Renal cortical epithelial cell (primary cell): ENCODE data around the gene CDH20. TPM values are rescaled to one million over a fixed set of nuclear protein-coding genes. Genes with fewer than 3 reads are reported as not detected.

Experiments
- DNase-seq: peaks from one replicate; pipeline ENCODE4 v3.0.0-alpha.2; 2011; ENCODE audit warnings: low read depth
- total RNA-seq: library from RNA; depleted of rRNA; stranded (reverse); fragments of >200 nt; gene quantifications from 2 replicates; pipeline ENCODE4 v1.2.3, GENCODE V29; 2014

CDH20 gene
- total RNA-seq, 1 donor from 2014 or later: not detected

DNA sequence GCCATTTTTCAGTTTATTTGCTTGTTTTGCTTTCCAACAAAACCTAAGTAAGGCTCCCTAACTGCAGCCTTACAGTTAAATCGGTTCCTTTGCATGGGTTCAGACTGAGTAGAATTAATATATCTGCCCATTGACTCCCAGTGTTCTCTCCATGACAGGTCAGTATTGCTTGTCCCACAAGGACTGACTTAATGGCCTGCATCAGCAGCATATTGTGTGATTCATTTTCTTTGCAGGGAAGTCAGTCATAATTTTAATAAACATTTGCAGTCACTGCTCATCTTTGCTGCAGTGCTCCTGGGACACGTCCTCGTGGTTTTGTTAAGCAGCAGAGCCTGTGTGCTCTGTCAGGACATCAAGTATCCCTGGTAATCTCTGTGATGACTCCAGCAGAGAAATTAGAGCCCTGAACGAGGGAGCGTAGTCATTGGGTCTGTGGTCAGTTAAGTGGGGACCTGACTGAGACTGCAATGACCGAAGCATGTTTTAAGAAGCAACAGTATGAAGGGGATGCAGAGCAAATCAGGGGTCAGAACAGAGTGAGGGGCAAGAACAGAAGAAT is 93.3 kb downstream of the CDH20 start:
- no peak for DNase-seq

DNA sequence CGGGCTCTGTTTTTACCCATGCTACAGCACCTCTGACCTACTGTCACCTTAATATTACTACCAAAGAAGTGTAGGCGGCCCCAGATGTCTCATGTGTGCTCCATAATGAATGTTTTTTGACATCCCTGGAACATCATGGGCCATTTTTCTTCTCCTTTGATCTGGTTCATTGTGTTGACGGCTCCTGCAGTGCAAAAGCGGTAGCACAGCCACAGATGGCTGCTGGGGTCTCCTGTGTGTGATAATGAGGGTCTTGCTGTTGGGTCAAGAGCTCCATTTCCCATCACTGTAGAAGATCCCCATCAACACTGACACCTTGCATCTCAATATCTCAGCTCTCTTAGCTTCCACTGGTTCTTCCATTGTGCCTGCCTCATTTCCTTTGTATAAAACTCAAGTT is 95.0 kb downstream of the CDH20 start:
- no peak for DNase-seq

DNA sequence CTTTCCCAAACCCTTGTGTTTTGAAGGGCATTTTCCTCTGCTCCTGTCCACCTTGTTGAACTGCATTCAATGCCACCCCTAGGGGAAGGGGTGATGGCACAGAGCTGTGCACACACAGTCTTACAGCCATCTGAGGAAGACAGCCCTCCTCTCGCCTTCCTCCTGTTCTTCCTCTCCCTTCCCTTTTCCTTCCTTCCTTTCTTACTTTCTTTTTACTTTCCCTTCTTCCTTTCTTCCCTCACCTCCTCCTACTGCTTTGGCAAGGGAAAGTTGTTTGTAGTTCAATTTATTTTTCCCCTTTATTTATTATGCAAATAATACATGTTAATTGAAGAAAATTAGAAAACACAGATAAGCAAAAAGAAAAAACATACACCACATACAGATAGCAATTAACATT is 99.4 kb downstream of the CDH20 start:
- DNase-seq: no peak

DNA sequence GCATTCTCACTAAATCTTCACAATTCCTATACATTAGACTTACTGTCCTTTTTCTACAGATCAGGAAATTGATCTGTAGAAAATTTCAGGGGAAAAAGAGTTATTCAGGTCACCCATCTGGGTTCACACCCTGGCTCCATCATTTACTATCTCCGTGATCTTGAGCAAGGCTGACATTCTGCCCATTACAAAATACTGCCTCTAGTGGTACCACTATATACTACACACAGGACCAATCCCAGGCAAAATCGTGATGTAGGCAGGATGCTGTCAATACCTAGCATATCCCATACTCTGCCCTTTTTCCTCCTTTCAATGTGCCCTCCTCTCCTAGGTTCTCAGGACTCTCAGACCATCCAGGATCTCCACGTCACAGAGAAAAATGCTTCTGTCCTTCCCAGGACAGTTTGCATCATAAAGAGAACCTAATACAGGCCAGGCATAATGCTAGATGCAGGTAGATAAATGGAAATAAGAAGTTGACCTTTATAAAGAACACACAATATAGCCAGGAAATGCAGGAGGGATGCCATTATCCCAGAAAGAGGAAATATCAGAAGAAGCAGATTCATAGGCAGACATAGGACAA is 101.9 kb downstream of the CDH20 start:
- DNase-seq: peak; percentile 9

DNA sequence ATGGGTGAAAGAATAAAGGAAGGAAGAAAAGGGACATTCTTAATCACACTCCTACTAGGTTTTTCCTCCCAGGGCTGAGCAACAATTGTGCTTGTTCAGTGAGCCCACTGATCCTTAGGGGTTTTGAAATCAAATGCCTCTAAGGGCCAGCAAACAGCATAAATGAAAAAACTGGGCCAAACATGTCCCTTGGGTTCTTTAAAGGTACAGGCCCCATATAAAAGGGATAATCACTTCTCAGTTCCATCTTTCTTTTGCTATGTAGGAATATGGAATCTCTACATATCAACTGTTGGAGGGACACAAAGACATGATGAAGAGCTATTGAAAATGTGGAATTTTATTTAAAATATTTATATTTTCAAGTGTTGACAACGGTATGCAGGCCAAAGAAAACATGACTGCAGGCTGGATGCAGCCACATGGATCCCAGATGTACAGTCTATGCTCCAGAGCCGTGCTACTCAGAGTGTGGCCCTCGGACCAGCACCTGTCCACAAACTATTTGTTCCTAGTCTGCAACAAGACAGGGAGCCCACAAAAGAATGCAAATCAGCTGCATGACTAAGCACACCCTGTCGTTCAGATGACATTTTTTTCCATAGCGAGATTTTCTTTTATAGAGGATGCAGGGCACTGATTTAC is 110.0 kb downstream of the CDH20 start:
- no peak for DNase-seq

DNA sequence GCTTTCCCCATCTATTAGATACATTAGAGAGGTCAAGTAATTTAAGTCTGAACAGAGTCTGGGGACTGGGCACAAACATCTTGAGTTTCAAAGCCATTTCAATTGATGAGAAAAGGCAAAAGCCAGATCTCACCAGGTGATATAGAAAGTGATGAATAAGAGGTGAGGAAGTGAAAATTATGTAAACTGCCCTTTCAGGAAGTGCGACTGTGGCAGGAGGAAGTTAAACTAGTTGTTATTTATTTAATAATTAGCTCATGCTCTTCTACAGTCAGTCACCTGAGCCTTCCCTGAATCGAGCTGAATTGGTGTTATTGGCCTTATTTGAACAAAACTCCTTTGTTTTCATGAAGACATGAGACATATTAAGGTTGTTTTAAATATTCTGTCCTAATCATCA is 115.1 kb downstream of the CDH20 start:
- DNase-seq: peak; percentile 25

DNA sequence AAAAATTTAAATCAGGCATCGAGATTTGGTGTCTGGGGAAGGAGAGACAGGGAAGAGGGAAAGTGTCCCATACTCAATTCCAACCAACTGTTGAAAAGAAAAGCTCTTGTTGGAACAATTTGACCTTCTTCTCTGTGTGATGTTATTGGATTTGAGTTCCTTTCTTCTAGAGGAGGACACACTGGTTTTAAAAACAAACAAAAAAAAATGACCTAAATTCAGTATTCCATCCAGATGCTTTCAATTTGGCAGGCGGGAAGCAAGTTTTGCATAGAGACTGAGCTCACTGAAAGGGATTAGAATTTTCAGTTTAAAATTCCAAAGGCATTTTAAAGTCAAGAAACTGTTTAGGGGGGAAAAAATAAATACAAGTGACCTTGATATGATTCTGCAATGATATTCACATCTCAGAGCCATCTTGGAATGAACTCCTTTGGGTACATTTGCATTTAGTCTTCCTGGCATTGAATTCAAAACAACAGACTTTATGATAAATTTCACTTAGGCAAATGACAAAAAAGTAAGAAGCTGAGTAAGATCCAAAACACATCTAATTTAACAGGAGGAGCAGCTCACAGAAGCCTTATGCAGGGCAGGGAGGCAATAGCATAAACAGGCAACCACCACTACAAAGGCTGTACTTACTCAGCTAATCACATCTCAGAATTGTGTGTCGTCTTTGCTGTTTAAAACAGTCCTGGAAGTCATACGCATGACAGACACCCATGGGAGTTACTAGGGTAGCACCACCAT is 126.8 kb downstream of the CDH20 start:
- no peak for DNase-seq

DNA sequence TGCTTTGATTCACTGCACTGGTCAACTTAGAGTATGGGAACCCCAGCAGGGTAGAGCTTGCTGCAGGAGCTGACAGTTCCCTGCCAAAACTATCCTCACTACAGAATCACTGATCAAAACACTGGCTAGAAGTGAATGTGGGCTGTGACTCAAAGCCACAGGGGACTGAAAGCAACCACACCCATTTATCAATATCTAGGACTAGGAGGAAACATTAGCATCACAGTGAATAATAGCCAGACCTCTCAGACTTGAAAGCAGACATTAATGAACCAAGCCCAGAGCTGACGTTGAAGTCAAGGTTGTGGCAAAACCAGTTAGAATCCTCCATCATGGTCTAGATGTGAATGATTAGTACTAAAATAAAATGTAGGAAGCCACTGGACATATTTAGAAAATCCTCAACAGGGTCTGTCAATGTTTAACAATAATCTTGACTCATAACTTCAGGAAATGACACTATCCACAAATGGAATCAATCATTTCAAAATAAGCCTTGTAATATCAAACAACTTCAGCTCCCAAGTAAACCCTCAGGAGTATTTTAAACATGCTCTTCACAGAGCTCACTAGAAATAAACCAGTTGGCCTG is 131.4 kb downstream of the CDH20 start:
- peak; percentile 66 for DNase-seq

DNA sequence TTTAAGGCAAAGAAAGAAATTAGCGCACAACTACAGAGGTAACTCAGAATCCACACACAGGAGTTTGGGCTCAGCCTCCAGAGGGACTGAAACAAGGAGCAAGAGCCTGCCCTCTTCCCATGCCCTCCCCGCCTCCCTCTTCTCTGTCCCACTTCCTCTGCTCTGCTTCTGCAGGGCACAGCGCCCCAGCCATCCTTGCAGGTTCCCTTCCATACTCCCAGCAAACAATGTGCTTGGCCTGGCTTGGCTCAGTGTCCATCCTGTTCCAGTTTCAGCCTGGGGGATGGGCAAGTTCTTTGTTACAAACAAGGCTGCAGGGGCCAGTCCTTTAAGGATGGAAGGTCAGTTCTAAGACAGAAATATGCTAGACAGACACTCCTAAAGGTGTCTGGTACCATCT is 133.5 kb downstream of the CDH20 start:
- no peak for DNase-seq

DNA sequence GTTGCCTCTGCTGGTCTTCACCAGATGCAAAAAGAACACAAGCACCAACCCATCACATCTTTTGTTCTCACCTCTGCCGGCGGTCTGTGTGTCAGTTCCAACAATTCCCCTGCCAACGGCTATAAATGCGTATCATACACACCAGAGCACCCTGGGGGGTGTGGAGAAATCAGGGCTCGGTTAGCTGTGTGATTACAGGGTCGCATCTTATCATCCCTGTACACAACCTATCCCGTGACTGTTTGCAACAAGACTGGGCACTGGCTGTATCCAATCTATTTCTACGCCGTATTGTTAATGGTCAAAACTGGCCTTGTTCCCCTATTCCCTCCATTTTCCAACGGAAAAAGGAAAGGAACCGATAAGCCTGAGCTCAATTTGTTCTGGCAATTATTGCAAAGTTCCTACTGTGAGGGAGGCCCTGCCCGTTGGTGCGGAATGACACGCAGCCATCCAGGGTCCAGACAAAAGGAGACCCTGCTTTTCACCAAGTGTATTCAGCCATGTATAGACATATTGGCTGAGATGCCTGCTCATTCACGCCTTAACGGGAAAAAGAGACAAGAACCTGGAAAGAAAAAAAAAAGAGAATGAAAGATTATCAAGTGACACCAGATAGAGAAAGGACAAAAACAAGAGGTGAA is 136.9 kb downstream of the CDH20 start:
- no peak for DNase-seq

DNA sequence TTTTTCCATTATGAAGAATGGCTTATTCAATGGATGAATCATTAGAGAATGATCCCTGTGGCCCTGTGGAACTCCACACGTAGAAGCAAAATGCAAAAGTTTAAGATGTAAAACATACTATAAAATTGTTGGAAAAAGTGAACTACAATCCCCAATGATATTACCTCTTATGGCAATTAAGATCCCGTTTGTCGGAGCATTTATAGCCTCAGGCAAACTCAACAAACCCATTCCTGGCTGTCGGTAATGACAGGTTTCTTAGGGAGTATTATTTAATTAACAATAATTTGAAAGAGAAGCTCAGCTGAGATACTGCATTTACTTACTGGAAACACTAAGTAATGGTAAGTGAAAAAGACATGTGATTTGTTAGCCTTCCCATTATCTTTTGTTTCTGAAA is 138.3 kb downstream of the CDH20 start:
- DNase-seq: no peak

DNA sequence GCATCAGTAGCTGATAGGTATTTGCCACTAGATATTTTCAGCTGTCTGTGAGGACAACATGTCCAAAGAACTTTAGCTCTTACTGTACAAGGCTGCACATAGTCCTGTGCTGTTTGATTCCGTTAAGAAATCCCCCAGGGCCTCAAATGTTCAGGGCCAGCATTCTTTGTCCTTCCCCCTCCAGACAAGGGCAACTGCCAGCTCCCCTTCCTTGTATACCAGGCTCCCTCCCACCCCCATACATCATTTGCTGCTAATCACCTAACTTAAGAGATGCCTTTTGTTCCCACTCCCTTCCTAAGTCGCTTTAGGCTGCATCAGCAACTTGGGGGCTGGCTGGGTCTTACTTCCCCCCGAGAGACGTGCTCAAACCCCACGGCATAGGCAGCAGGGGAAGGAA is 138.7 kb downstream of the CDH20 start:
- DNase-seq: peak; percentile 30

DNA sequence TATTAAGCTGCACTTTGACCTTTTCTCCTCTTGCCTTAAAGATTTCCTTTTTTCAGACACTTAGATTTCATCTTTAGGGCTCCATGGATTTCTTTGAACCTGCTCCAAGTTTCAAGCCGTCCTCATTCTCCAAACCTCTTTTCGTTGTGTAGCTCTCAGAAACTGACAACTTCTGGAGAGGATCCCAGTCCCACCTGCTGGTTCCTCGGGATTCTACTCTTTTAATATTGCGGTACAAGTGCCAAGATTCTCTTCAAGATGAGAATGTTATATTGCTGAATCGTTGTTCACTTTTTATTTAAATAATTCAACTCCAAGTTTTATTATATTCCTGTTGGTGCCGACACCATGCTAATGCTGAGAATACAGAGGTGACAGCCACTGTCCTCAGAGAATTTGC is 141.1 kb downstream of the CDH20 start:
- DNase-seq: no peak

DNA sequence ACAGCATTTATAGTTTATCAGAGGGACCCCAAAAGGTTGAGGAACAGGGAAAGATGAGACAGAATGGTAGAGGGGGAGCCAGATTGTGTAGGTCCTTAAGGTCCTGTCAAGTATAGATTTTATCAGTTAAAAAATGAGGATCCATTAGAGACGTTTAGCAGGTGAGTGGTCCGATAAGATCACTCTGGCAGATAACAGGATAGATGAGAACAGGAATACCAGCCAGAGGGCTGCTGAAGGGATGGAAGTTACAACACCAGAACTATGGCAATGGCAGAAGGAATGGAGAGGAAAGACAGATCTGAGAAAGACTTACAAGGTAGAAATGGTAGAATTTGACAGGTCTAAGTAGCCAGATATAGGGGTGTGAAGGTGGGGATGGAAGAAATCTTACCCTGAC is 141.7 kb downstream of the CDH20 start:
- no peak for DNase-seq

DNA sequence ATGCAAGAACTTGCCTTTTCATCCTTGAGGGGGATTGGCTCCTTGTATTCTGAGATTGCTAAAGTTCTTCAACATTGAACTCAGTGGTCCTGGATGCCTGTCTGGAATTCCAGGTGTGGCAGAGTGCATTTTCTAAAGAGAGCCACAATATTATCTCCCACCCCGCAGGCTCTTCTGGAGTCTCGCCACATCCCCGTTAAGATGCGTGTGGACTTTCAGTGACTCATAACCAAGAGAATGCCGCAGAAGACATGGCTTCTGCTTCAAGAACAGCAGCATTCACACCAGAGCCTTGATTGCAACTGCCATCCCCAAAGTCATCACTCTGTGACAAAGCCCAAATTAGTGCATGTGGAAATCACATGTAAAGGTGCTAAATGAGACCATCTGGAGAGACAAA is 142.7 kb downstream of the CDH20 start:
- no peak for DNase-seq

DNA sequence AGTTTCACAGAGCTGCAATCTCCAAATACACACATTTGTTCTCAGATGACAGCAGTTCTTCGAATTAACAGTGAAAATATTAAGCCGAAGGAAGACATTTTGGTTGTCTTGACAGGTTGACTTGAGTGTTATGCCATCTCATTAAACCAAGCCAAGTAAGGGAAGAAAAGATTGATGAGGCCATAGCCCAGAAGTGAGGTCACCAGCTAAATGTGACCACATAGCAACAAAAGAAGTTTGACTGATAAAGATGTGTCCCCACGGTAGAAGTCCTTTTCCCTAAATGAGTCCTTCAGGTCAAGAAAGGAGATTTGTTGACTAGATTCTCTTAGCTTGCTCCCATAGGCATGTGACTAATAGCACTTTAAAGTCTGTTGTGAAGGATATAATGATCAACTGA is 156.1 kb downstream of the CDH20 start:
- peak; percentile 54 for DNase-seq

DNA sequence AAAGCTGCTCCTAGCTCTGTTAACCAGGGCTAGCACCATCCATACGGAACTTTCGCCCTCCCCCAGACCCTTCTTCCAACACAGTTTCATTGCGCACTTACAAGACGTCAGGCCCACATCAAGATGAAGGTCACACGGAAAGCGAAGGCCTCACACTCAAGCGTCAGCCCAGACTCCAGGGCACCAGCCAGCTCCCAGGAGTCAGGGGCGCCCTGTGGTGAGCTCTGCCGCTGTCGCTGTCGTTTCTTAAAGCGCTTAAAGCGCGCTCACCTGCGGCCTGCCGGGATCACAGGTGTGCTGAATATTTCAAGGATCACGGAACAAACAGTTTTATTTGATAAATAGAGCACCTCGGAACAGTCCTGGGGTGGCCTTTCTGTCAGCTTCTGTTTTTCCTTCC is 163.1 kb downstream of the CDH20 start:
- DNase-seq: no peak

DNA sequence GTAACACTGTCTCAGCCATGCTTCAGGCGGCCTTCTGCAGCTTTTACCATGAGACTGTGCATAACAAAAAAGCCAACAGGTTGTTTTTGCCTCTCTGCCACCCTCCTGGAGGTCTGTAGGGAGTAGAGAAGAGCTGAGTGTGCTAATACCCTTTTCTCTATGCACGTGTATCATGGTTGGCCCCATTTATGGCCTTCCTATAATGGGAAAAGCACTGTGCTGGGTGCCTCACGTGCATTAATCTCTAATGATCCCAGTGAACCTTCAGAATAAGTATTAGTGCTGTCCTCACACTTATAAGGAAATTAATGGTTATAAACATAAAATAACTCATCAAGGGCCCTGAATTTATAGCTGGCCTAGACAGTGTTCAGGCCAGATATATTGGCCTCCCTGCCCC is 164.2 kb downstream of the CDH20 start:
- no peak for DNase-seq

DNA sequence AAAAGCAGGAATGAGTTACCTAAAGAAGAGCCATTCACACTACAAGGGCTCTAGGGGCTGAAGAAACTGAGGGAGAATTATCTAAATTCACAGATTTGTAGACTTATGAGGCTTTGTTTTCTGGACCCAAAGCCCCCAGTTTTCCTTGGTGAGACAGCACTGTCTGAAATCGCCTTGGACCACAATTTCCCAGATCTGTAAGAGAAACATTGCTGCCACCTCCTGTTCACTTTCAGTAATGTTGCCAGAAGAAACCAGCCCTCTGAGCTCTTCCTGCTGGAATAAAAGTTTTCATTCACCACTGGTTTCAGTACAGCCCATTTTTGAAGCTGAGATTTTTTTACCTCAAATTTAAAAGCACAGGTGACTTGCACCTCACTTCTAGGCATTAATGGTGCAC is 169.2 kb downstream of the CDH20 start:
- DNase-seq: peak; percentile 50

DNA sequence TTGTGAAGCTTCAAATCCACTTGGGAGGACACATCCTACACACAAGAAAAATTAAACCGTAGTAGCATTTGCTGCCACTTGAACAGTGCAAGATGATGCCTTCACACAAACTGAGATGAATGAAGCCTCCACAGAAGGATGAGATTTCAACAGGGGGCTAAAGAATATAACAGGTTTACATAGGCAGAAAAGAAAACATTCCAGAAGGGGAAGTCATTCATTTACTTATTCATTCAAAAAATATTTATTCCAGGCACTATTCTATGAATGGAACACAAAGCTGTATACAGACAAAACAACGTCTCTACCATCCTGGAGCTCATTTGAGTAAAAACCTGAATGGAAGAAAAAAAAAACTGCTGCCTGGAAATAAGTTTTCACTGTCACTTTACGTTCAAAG is 170.5 kb downstream of the CDH20 start:
- DNase-seq: no peak

DNA sequence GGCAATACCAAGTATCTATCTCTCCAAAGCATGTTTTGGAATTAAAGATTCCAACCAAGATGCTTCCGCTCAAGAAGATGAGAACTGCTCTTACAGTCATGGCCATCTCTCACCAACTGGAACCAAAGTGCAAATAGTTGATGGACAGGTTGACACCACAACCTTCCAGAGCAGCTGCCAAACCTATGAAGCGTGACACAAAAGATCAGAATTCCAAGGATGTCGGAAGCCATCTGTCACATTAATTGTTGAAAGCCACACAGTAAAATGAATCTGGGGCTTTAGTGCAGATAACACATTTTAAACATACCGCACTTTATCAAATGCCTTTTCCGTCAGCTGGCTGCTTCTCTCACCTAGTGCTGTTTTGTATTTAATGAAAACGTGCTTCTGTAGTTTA is 195.7 kb downstream of the CDH20 start:
- DNase-seq: peak; percentile 68

DNA sequence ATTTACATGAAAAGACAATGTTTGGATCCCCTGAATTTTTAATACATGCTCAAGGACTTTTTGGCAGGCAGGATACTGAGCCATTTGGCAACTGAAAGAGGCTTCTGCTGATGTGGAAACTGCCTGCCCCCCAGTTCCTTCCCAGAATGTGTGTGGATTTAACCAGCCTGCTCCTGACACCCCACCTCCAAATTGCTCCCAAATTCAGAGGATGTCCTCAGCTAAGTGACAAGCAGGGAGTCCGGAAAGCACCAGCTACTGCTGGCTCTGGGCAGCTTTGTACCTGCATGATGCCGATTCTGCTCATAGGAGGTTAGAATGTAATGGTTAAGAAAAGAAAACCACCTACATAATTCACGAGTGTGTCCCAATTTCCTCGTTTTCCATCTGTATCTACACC is 197.5 kb downstream of the CDH20 start:
- no peak for DNase-seq
